SK-N-SH (cell line): ENCODE results near the gene HIBADH. TPM values are rescaled to one million over a fixed set of nuclear protein-coding genes. Genes with fewer than 3 reads are reported as not detected.

Experiments used
- CTCF ChIA-PET: fragments of 300-600, 350-600 bp; formaldehyde crosslinking; extraction: SDS; loops from one replicate; lab custom pipeline; 2021; lab: Yijun Ruan, JAX
- POLR2A ChIA-PET: fragments of 350-600 bp; sonication (Branson Sonifier 250); formaldehyde crosslinking; extraction: SDS; loops from one replicate; lab custom pipeline; 2020; ENCODE audit warnings: antibody characterized with exemption, inconsistent platforms; lab: Yijun Ruan, JAX
- DNase-seq: peaks from one replicate; pipeline ENCODE4 v3.0.0; 2012
- H2AFZ ChIP-seq: fragments of 200-600 bp; sonication (generic); 2 replicates; pipeline ENCODE4 v1.8.1; 2016; ENCODE audit warnings: antibody characterized with exemption, mild to moderate bottlenecking, low read depth
- H3F3A ChIP-seq: fragments of 200-600 bp; sonication (generic); replicated peaks from 2 replicates; pipeline ENCODE3; 2016; ENCODE audit warnings: antibody characterized with exemption, mild to moderate bottlenecking; ENCODE audit not compliant: insufficient read depth
- H3K27ac ChIP-seq, 2 experiments: fragments of 200-500 bp in 1 of 2; fragments of 200-600 bp in 1 of 2; sonication (Bioruptor generic) in 1 of 2; sonication (generic), shearing (Covaris generic) in 1 of 2; 2 replicates each; pipeline versions ENCODE4 v1.5.1 to v1.6.1; 2014 to 2016; ENCODE audit warnings: low read depth in 2 of 2, inconsistent platforms in 1 of 2, low read length in 1 of 2, mild to moderate bottlenecking in 1 of 2, mixed read lengths in 1 of 2
- H3K27me3 ChIP-seq: fragments of 200-600 bp; sonication (generic), shearing (Covaris generic); 2 replicates; pipeline ENCODE4 v1.6.1; 2016; ENCODE audit warnings: mixed run types; ENCODE audit not compliant: insufficient read depth
- H3K36me3 ChIP-seq, 2 experiments: fragments of 200-500 bp in 1 of 2; fragments of 200-600 bp in 1 of 2; sonication (Bioruptor generic) in 1 of 2; sonication (generic) in 1 of 2; replicated peaks in 1 of 2; 2 replicates each; pipeline versions ENCODE3 to v1.5.1; 2014 to 2016; ENCODE audit warnings: low read length in 1 of 2, mild to moderate bottlenecking in 1 of 2; ENCODE audit not compliant: insufficient read depth in 2 of 2, control insufficient read depth in 1 of 2
- H3K4me1 ChIP-seq, 2 experiments: fragments of 200-500 bp in 1 of 2; fragments of 200-600 bp in 1 of 2; sonication (Bioruptor generic) in 1 of 2; sonication (generic), shearing (Covaris generic) in 1 of 2; 2 replicates each; pipeline versions ENCODE4 v1.5.1 to v1.6.1; 2014 to 2016; ENCODE audit warnings: low read depth in 1 of 2, low read length in 1 of 2, mixed run types in 1 of 2; ENCODE audit not compliant: insufficient read depth in 2 of 2, control insufficient read depth in 1 of 2
- H3K4me2 ChIP-seq: fragments of 200-600 bp; sonication (generic), shearing (Covaris generic); 2 replicates; pipeline ENCODE4 v1.6.1; 2017; ENCODE audit warnings: mixed run types
- H3K4me3 ChIP-seq, 2 experiments: fragments of 200-500 bp in 1 of 2; fragments of 200-600 bp in 1 of 2; sonication (Bioruptor generic) in 1 of 2; sonication (generic), shearing (Covaris generic) in 1 of 2; 2 replicates each; pipeline versions ENCODE4 v1.5.1 to v1.8.1; 2014 to 2016; ENCODE audit warnings: low read depth in 2 of 2, inconsistent platforms in 1 of 2, low read length in 1 of 2, mild to moderate bottlenecking in 1 of 2, mixed read lengths in 1 of 2, moderate library complexity in 1 of 2
- H3K79me2 ChIP-seq: fragments of 200-600 bp; sonication (generic); 2 replicates; pipeline ENCODE4 v1.8.1; 2017; ENCODE audit warnings: mild to moderate bottlenecking; ENCODE audit not compliant: insufficient read depth
- H3K9ac ChIP-seq: fragments of 200-600 bp; sonication (generic); 2 replicates; pipeline ENCODE4 v1.6.1; 2017; ENCODE audit warnings: mixed run types
- H3K9me2 ChIP-seq: fragments of 200-600 bp; sonication (generic); 2 replicates; pipeline ENCODE4 v1.6.1; 2017; ENCODE audit warnings: mixed run types
- H3K9me3 ChIP-seq: fragments of 200-600 bp; sonication (generic); 2 replicates; pipeline ENCODE4 v1.6.1; 2017; ENCODE audit warnings: mixed run types, mild to moderate bottlenecking, moderate library complexity
- H4K20me1 ChIP-seq: fragments of 200-600 bp; sonication (generic); 2 replicates; pipeline ENCODE4 v1.6.1; 2017; ENCODE audit warnings: mild to moderate bottlenecking, mixed run types; ENCODE audit not compliant: insufficient read depth
- EZH2phosphoT487 ChIP-seq: fragments of 200-600 bp; sonication (generic); IDR thresholded peaks from 2 replicates; pipeline ENCODE4 v1.6.1; 2017; ENCODE audit warnings: low read depth, mixed run types, mild to moderate bottlenecking, antibody characterized with exemption, moderate library complexity, borderline replicate concordance
- FOSL2 ChIP-seq: IDR thresholded peaks from 2 replicates; pipeline ENCODE4 v1.4.0; 2012; ENCODE audit warnings: low read depth, mild to moderate bottlenecking, moderate library complexity, borderline replicate concordance
- GABPA ChIP-seq: IDR thresholded peaks from 2 replicates; pipeline ENCODE4 v1.4.0; 2012; ENCODE audit warnings: low read depth, mild to moderate bottlenecking
- NFIC ChIP-seq: IDR thresholded peaks from 2 replicates; pipeline ENCODE4 v1.4.0; 2012; ENCODE audit warnings: borderline replicate concordance
- NRF1 ChIP-seq: IDR thresholded peaks from 2 replicates; pipeline ENCODE4 v1.6.1; 2012; ENCODE audit warnings: low read depth, mild to moderate bottlenecking, low read length
- RCOR1 ChIP-seq: fragments of 150-350 bp; IDR thresholded peaks from 2 replicates; pipeline ENCODE4 v1.6.1; 2017; ENCODE audit warnings: antibody characterized with exemption, low read length
- RFX5 ChIP-seq: IDR thresholded peaks from 2 replicates; pipeline ENCODE4 v1.6.1; 2012; ENCODE audit warnings: mild to moderate bottlenecking, improper control_type of control experiment, low read length
- SIN3A ChIP-seq: IDR thresholded peaks from 2 replicates; pipeline ENCODE4 v1.6.1; 2012; ENCODE audit warnings: low read depth, mild to moderate bottlenecking, low read length, moderate library complexity, borderline replicate concordance
- TAF1 ChIP-seq: IDR thresholded peaks from 2 replicates; pipeline ENCODE4 v1.6.1; 2012; ENCODE audit warnings: low read depth, mild to moderate bottlenecking, low read length, moderate library complexity, borderline replicate concordance
- WGBS: methylation state at CpG from one replicate; pipeline ENCODE4 v1.1.6; 2017; ENCODE audit warnings: low lambda C conversion rate; 5-methylcytosine and 5-hydroxymethylcytosine counted together
- polyA plus RNA-seq, 3 experiments: library from polyadenylated mRNA; depleted of rRNA; stranded (reverse); fragments of >200 nt; gene quantifications; 2 replicates each; pipeline ENCODE4 v1.2.3, GENCODE V29; 2012
- TF ChIP-seq, protein P1 (sequence below): fragments of 200-600 bp; sonication (generic); IDR thresholded peaks from 2 replicates; pipeline ENCODE4 v1.6.1; 2017; ENCODE audit warnings: antibody characterized with exemption, mild to moderate bottlenecking, moderate library complexity
- TF ChIP-seq, protein P2 (sequence below): IDR thresholded peaks from 2 replicates; pipeline ENCODE4 v1.6.1; 2012; ENCODE audit warnings: mild to moderate bottlenecking, low read depth, low read length, moderate library complexity

The HIBADH gene
- polyA plus RNA-seq, 1 of the 3 experiments (the other 2 are of a cell fraction): 71.8 TPM

- TF ChIP-seq, protein P1, sequence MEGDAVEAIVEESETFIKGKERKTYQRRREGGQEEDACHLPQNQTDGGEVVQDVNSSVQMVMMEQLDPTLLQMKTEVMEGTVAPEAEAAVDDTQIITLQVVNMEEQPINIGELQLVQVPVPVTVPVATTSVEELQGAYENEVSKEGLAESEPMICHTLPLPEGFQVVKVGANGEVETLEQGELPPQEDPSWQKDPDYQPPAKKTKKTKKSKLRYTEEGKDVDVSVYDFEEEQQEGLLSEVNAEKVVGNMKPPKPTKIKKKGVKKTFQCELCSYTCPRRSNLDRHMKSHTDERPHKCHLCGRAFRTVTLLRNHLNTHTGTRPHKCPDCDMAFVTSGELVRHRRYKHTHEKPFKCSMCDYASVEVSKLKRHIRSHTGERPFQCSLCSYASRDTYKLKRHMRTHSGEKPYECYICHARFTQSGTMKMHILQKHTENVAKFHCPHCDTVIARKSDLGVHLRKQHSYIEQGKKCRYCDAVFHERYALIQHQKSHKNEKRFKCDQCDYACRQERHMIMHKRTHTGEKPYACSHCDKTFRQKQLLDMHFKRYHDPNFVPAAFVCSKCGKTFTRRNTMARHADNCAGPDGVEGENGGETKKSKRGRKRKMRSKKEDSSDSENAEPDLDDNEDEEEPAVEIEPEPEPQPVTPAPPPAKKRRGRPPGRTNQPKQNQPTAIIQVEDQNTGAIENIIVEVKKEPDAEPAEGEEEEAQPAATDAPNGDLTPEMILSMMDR: no peak
- no peak for TF ChIP-seq EZH2phosphoT487
- TF ChIP-seq NFIC: no peak
Measured at GRCh38 chr7:27523321-27523720, 139.4 kb downstream of the HIBADH start (continued).

- H3K27me3 ChIP-seq: no peaks in the 10 kb centered on the region
- H3K9me2 ChIP-seq: no peaks in the 10 kb centered on the region
- peaks cover 18 to 27% of the 10 kb centered on the region in 2 experiments for H3K36me3 ChIP-seq
- DNase-seq: no peak
- H3K9ac ChIP-seq: no peak overlapping the region
- no peak overlapping the region for H3K27ac ChIP-seq
- no peak overlapping the region for H3K4me2 ChIP-seq
- no peak overlapping the region for H2AFZ ChIP-seq
- WGBS: 98% methylated on average over 2 of the region's 2 CpGs
- H3F3A ChIP-seq: no peaks in the 10 kb centered on the region
- TF ChIP-seq TAF1 (no peak), GABPA (no peak), SIN3A (no peak), NRF1 (no peak), FOSL2 (no peak), RFX5 (no peak), RCOR1 (no peak)
- TF ChIP-seq, protein P2, sequence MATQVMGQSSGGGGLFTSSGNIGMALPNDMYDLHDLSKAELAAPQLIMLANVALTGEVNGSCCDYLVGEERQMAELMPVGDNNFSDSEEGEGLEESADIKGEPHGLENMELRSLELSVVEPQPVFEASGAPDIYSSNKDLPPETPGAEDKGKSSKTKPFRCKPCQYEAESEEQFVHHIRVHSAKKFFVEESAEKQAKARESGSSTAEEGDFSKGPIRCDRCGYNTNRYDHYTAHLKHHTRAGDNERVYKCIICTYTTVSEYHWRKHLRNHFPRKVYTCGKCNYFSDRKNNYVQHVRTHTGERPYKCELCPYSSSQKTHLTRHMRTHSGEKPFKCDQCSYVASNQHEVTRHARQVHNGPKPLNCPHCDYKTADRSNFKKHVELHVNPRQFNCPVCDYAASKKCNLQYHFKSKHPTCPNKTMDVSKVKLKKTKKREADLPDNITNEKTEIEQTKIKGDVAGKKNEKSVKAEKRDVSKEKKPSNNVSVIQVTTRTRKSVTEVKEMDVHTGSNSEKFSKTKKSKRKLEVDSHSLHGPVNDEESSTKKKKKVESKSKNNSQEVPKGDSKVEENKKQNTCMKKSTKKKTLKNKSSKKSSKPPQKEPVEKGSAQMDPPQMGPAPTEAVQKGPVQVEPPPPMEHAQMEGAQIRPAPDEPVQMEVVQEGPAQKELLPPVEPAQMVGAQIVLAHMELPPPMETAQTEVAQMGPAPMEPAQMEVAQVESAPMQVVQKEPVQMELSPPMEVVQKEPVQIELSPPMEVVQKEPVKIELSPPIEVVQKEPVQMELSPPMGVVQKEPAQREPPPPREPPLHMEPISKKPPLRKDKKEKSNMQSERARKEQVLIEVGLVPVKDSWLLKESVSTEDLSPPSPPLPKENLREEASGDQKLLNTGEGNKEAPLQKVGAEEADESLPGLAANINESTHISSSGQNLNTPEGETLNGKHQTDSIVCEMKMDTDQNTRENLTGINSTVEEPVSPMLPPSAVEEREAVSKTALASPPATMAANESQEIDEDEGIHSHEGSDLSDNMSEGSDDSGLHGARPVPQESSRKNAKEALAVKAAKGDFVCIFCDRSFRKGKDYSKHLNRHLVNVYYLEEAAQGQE: no peak
- no peaks in the 10 kb centered on the region for H3K79me2 ChIP-seq
- H3K9me3 ChIP-seq: no peaks in the 10 kb centered on the region
- no peak overlapping the region for H3K4me3 ChIP-seq
- no peaks in the 10 kb centered on the region for H3K4me1 ChIP-seq
- ChIA-PET CTCF (interaction anchor here (0.6 to 1.1 kb wide), 2 partner anchors 8 to 70 kb away, joined by 3 read pairs; no protein-coding TSS in a partner anchor), POLR2A (no interaction called here)
- no peaks in the 10 kb centered on the region for H4K20me1 ChIP-seq
Measured at GRCh38 chr7:27522566-27522965, 140.1 kb downstream of the HIBADH start.
